ENCODE data around the gene CTNNA2.

GRCh38 chr2:79876430-79876829 lies 363.6 kb downstream of the CTNNA2 start:
- TF ChIP-seq GATA2 (IDR thresholded peaks at IDR 0.05; ENCODE audit: low read depth, low read length) (no peak), GATA3 (IDR thresholded peaks at IDR 0.05; ENCODE audit: low read depth, low read length) (no peak)

Measured in SH-SY5Y (cell line).